Kidney epithelial cell (primary cell): Measurements from ENCODE around the gene LYSMD1. TPM values are rescaled to one million over a fixed set of nuclear protein-coding genes. Genes with fewer than 3 reads are reported as not detected.

Experiments
- DNase-seq: peaks from one replicate; pipeline ENCODE4 v3.0.0-alpha.2; 2010; ENCODE audit warnings: low read depth
- H3K27me3 ChIP-seq: 2 replicates; pipeline ENCODE4 v1.6.0; 2011; ENCODE audit warnings: low read length; ENCODE audit not compliant: control insufficient read depth, insufficient read depth
- H3K36me3 ChIP-seq: 2 replicates; pipeline ENCODE4 v1.5.1; 2011; ENCODE audit warnings: low read length; ENCODE audit not compliant: control insufficient read depth, insufficient read depth
- H3K4me3 ChIP-seq: 2 replicates; pipeline ENCODE4 v1.5.1; 2011; ENCODE audit warnings: low read depth, mild to moderate bottlenecking, control low read depth, low read length
- CTCF ChIP-seq: IDR thresholded peaks from 2 replicates; pipeline ENCODE4 v1.5.1; 2011; ENCODE audit warnings: mild to moderate bottlenecking, moderate library complexity, low read length, control low read depth, inconsistent platforms; ENCODE audit not compliant: insufficient read depth, poor library complexity, severe bottlenecking
- total RNA-seq: library from RNA; depleted of rRNA; stranded (reverse); fragments of >200 nt; gene quantifications from 2 replicates; pipeline ENCODE4 v1.2.3, GENCODE V29; 2015

Gene LYSMD1
- total RNA-seq, 1 donor from 2014 or later: 8.1 TPM

- peaks cover 1% of the 10 kb centered on the region for H3K36me3 ChIP-seq
- no peak for TF ChIP-seq CTCF
- no peak for DNase-seq
- peak overlapping the region; percentile 54 for H3K4me3 ChIP-seq
- no peaks in the 10 kb centered on the region for H3K27me3 ChIP-seq
Observed at GRCh38 chr1:151165281-151165737, 393 bp downstream of the LYSMD1 start.

- H3K36me3 ChIP-seq: peaks cover 1% of the 10 kb centered on the region
- no peak for DNase-seq
- no peaks in the 10 kb centered on the region for H3K27me3 ChIP-seq
- H3K4me3 ChIP-seq: peak overlapping the region; percentile 54
- TF ChIP-seq CTCF: no peak
Observed at GRCh38 chr1:151164732-151165280, 896 bp downstream of the LYSMD1 start.

- Histone ChIP-seq H3K36me3 (no peaks in the 10 kb centered on the region), H3K4me3 (no peak overlapping the region), H3K27me3 (no peaks in the 10 kb centered on the region)
- DNase-seq: no peak
- TF ChIP-seq CTCF: no peak
Observed at GRCh38 chr1:151159373-151159772, 6.3 kb downstream of the LYSMD1 start.

DNA sequence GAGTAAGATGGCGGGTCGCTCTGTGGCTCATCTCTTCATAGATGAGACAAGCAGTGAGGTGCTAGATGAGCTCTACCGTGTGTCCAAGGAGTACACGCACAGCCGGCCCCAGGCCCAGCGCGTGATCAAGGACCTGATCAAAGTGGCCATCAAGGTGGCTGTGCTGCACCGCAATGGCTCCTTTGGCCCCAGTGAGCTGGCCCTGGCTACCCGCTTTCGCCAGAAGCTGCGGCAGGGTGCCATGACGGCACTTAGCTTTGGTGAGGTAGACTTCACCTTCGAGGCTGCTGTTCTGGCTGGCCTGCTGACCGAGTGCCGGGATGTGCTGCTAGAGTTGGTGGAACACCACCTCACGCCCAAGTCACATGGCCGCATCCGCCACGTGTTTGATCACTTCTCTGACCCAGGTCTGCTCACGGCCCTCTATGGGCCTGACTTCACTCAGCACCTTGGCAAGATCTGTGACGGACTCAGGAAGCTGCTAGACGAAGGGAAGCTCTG lies 6.9 kb downstream of the LYSMD1 start:
- H3K36me3 ChIP-seq: no peaks in the 10 kb centered on the region
- no peak for DNase-seq
- H3K27me3 ChIP-seq: no peaks in the 10 kb centered on the region
- TF ChIP-seq CTCF: no peak
- no peak overlapping the region for H3K4me3 ChIP-seq

GRCh38 chr1:151158326-151158725 lies 7.4 kb downstream of the LYSMD1 start:
- Histone ChIP-seq H3K36me3 (no peaks in the 10 kb centered on the region), H3K27me3 (no peaks in the 10 kb centered on the region), H3K4me3 (no peak overlapping the region)
- no peak for DNase-seq
- no peak for TF ChIP-seq CTCF

GRCh38 chr1:151157067-151157531 lies 8.6 kb downstream of the LYSMD1 start:
- TF ChIP-seq CTCF: no peak
- no peaks in the 10 kb centered on the region for H3K36me3 ChIP-seq
- DNase-seq: no peak
- no peaks in the 10 kb centered on the region for H3K27me3 ChIP-seq
- no peak overlapping the region for H3K4me3 ChIP-seq
